ENCODE data around the gene LCE6A.

Gene LCE6A, protein sequence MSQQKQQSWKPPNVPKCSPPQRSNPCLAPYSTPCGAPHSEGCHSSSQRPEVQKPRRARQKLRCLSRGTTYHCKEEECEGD

DNA sequence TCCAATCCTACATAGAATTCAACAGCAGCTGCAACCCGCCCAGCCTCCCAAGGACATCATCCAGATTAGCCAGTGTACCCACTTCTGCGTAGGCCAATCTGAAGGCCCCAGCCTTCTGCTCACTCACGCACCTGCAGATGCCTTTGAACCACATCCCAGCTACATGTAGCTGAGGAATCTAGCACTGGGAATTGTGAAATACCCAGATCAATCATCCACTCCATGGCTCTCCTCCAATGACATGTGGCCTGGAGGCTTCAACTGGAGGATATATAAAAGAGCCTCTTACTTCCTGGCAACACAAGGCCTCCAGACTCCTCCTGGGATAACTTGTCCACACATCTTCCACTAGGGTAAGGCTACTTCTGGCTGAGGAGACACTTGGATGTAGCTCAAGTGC, at the start of gene LCE6A:
LCE6A (plus strand) TSS at position 301 of the 400 bp plus-strand sequence. CDS start 665 bp downstream, outside the sequence.
- DNase-seq: no peak

DNA sequence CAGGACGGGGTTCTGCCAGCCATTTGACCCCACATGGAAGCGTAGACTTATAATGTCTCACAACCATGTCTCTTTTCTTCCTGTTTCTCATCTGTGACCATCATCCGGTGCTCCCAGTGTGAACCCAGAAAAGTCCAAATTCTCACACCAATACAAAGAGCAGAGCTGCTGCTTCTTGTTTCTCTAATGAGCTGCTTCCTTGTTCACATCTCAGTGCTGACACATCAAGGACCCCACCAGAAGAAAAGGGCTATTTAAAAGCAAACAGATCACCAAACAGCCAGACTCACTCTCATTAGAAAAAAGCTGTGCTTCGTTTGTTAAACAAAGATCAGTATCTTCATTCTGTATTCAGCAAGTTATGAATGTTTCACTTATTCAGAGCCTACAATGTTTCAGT, 47.0 kb upstream of the LCE6A start:
- no peak for DNase-seq

DNA sequence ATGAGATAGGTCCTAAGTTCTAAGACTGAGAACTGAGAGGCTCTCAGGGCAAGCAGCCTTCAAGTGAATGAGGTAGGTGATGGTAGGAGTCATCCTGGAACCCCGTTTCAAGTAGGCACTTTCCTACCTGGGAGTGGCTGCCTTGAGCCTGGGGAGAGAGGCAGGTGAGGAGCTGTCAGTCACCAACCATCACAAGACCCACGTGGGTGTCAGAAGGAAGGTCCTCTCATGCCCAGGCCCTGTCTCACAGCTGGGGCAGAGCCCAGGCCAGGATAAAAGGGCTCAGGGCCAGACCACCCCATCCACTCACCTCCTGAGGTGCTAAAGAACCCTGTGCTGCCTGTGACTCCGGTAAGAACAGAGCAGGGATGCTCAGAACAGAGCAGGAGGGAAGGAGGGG, 46.2 kb upstream of the LCE6A start, which contains the start of gene LCE1D:
LCE1D (plus strand) TSS at position 301 of the 400 bp plus-strand sequence. CDS start 1,074 bp downstream, outside the sequence.
- DNase-seq: no peak

DNA sequence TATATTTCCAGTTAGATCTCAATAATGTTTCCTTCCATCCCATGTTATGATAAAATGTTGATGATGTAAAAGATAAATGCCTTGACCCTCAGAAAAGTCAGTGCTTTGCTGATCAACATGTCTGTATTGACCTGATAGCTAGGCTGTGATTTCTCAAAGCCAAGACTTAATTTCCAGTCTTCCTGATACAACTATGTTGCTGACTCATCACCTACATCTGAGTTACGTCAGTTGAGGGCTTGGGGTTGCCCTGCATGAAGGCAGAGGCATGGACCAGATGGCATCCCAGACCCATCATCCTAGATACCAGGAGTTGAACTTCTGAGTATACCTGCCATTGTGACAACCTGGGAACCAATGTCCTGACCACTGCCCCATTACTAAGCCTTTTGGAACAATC, 41.3 kb upstream of the LCE6A start:
- DNase-seq: no peak

DNA sequence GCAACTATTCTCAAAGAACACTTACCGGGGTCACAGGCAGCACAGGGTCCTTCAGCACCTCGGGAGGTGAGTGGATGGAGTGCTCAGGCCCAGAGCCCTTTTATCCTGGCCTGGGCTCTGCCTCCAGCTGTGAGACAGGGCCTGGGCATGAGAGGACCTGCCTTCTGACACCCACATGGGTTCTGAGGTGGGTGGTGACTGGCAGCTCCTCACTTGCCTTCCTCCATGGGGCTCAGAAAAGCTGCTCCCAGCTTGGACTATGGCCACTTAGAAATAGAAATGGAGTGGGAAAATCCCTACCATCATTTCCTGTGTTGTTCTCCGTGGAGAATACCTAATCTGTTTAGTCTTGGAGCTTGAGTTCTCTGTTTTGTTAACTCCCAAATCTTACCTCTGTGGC, 36.1 kb upstream of the LCE6A start, which contains the start of gene LCE1C:
LCE1C (minus strand) TSS at position 76 of the 400 bp plus-strand sequence. CDS start 1,173 bp downstream, outside the sequence.
- DNase-seq: no peak

DNA sequence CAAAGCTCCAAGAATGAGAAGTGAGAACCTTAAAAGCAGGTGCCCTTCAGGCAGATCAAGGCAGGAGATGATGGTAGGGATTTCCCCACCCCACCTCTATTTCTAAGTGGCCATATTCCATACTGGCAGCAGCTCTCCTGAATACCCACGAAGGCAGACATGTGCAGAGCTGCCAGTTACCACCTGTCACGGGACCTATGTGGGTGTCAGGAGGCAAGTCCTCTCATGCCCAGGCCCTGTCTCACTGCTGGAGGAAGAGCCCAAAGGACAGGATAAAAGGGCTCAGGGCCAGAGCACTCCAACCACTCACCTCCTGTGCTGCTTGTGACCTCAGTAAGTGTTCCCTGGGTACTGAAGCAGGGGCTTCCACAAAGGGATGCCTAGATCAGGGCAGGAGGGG, 31.6 kb upstream of the LCE6A start:
- DNase-seq: no peak

DNA sequence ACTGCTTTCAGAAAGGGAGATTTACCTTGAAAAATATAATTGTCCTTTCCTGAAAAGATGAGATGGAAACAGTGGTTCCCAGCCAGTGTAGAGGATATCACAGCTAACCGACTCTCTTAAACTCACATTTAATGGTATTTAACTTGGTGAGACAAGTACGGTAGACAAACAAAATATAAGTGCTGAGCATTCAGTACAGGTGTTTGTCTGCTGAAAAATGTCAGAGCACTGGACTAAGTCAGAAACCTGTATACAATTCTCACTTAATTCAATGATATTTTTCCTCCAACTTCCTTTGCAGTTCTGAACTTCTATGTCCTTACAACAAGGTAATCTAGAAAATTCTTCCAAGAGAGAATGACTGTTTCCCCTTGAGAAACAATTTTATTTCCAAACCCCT, 31.0 kb upstream of the LCE6A start, which contains the start of gene LCE1B:
LCE1B (plus strand) TSS at position 301 of the 400 bp plus-strand sequence. CDS start 476 bp downstream, outside the sequence.
- DNase-seq: no peak

DNA sequence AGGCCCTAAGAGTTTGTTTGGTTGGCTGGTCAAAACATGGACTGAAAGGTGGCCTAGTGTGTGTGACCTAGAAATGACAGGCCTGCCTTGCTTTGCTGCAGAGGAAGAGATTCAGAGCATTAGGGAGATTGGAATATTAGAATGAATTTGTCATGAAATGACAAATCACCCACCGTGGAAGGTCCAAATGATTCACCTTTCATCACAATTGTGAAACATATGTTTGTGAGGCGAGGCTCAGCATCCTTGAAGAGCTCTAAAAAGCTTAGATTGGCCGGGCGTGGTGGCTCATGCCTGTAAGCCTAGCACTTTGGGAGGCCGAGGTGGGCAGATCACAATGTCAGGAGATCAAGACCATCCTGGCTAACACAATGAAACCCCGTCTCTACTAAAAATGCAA, 25.3 kb upstream of the LCE6A start:
- DNase-seq: no peak

DNA sequence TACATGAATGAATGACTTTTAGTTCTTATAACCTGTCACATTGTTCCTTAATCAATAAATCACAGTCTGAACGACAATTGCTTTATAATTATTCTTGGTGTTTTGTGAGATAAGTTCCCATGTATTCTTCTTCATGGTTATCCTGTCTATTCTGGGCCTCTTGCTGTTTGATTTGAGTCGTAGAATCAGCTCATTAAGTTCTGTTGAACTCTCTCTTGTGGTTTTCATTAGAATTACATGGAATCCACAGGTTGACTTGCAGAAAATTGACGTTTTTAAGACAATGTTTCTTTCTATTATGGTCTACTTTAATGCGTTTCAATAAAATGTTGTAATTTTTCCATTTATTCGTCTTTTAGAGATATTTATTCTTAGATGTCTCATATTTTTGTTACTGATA, 19.4 kb upstream of the LCE6A start:
- DNase-seq: no peak

DNA sequence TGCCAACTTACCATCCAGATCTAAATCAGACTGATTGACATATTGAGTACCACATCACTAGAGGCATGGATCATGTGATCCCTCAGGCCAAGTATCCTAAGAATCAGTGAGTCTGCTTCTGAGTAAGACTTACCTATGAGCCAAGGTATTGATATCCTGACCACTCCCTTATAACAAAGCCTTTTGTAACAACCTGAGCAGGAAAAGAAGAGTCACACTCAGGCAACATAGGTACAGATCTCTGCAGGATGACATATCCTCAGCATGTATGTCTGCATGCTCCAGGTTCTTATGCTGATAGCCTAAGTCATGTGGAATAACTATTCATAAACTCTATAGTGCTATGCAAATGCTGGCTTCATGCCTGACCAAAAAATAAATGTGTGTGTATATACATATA, 17.7 kb upstream of the LCE6A start:
- no peak for DNase-seq

DNA sequence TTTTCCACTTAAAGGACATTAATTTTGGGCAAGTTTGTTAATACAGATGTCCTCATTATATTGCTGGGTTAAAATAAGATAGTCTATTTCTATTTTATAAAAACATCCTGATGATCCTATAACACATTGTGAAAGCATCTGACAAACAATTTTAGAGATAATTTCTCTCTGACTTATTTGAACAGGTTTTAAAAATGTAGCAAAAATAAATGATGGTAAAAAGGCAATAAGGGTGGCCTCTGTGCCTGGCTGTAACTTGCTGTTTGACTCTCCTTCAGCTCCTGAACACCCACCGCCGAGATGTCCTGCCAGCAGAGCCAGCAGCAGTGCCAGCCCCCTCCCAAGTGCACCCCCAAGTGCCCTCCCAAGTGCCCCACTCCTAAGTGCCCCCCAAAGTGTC, 15.5 kb upstream of the LCE6A start, which contains the start of gene LCE1A:
LCE1A (plus strand) TSS at position 301 of the 400 bp plus-strand sequence; CDS start at position 301, 0 bp downstream.
- no peak for DNase-seq

DNA sequence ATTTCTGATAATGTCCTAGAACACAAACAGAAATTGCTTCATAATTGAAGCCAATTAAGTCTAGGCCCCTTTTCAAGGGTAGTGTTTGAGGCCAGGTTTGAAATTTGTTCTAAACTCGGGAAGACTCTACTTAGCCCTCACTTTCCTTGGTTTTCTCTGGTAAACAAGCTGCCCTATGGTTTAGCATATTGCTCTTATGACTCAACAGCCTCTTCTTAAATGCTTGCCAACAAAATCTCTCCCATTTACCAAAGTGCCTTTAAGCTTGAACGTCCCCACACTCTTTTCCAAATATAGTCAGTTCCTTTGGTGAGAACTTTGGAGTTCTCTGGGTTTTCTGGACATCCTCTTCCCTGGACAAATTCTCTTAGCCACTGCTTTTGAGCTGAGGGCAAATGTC, 5.8 kb upstream of the LCE6A start:
- no peak for DNase-seq

DNA sequence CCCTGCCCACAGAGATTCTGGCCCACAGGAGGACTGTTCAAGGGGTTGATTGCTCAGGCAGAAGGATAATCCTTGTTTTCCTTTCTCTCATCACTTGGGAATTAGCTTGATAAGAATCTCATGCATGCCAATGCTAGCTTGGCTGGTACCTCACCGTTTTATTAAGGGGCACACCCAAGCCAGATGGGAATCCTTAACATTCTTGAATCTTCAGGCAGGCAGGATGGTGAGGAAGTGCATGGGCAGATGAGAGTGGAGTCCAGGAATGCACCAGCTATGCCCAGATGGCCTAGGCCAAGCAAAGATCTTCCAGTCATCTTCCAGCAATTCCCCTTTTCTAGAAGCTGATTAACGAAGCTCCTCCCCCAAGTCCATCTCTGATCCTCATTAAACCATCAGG, 13.0 kb downstream of the LCE6A start:
- no peak for DNase-seq

DNA sequence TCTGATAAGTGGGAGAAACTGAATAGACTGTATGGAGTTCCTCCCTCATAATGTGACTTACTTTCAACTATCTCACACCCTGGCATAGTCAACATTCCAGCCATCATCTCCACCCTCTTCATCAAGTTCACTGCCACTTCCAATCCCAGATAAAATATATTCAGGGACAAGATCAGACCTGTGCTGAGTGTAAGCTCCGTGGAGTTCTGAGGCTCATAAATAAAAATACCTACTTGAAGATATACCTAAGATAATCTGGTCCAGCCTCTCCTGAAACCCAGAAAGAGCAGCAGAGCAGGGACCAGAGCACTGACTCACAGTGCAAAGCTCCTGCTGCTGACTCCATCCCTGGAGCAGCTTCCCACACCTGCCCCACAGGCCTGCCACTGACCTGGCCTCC, 15.4 kb downstream of the LCE6A start:
- DNase-seq: no peak

DNA sequence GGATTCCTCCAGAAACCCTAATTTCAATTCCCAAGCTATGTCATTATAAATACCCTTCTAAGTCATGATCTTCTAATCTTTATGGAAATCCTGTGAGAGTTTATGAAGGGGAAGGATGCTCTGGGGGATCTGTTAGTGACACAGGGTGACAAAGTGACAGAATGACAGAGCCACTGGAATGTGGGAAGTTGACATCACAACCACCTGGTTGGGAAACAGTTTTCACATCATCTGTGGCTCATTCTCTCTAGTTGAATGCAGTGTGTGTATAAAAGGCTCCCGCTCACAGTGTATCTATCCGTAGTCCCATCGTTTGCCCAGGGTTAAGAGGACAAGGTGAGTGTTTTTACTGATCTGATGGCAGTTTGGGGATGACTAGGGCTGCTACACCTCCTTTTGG, 17.0 kb downstream of the LCE6A start, which contains the start of gene LCE7A:
LCE7A (plus strand) TSS at position 301 of the 400 bp plus-strand sequence. CDS start 702 bp downstream, outside the sequence.
- DNase-seq: no peak

DNA sequence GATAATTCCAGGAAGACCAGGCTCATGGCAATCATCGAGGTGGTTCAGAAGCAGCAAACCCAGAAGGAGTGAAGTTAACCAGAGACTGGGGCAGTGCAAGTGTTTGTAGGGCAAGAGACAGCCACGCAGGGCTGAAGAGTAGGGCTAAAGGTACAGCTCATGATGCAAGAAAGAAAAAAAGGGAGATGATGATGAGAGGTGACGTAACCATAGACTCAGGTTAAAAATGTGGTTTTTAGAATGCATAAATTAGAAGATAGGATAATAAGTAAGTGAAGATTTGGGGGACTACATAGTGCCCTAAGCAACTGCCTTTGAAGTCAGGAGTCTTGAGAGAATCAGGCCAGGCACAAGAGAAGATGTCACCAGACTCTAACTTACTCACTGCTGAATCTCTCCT, 17.5 kb downstream of the LCE6A start:
- DNase-seq: no peak

DNA sequence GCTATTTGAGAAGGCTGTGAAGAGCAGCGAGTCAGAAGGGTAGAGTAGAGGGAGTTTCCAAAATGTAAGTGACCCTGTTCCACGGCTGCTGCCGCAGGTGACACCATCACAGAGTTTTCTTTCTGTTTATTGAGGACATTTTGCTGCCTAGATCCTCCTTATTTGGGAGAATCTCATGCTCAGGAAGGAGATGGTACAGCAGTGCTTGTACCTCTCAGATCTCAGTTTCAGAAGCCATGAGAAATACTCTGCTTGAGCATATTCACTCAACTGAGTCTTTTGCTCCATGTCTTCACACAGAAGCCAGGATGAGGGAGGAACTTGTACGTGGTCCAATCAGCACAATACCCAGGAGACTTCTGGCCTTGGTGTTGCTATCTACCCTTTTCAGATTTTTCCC, 18.7 kb downstream of the LCE6A start:
- no peak for DNase-seq

DNA sequence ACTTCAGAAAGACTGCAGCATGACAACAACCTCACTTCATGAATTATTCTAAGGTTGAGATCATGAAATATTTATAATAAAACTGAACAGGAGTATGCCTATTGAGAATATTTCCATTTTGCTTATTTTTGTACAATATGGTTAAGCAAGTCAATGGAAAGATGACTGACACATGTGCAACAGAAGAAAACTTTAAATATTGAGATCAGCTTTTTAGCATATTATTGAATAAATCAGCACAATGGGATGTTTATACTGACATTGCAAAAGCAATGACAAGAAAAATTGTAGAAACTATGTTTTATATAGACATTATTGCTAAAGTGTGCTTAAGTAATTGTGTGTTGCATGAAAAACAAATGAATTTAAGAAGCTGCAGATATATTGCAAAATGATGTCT, 21.8 kb downstream of the LCE6A start:
- no peak for DNase-seq

DNA sequence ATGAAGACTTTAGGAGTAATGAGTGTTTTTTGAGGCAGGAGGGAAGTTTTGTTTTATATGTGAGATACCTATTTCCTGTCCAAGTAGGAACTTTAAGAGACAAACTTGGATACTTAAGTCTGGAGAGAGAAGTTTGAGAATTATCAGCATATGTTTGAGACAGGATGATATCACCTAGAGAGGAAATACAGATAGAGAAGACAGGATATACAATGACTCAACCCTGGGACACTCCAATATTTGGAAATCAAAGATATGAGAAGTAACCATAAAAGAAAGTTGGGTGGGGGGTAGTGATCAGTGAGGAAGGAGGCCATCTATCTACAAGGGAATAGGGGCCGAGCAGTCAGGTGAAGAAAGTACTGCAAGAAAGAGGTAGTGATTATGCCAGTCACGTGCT, 23.7 kb downstream of the LCE6A start:
- no peak for DNase-seq

DNA sequence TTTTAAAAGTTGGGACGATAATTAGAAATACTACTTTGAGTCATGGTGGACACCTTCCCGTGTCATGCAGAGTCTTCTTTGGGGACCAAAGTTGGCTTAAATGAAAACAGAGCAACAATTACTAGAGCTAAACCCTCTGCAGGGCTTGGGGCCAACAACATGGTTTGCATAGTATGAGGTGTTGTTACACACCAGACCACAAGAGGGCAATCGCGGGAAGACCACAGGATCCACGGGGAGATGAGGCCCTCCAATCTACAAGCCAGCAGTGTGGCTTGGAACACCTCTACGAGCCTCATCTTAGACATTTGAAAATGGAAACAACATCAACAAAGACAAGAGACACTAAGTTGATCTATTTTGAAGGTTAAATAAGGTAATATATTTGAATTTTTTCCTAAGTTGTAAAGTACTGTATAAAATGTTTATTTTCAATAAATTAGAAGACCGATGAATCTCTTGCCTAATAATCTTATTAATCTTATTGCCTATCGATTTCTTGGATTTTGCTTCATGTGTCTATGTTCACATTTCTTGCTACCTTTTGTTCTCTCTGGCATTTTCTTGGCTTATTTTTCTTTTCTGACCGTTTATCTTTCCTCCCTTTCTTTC, 27.3 kb downstream of the LCE6A start:
- peak; percentile 75 for DNase-seq

DNA sequence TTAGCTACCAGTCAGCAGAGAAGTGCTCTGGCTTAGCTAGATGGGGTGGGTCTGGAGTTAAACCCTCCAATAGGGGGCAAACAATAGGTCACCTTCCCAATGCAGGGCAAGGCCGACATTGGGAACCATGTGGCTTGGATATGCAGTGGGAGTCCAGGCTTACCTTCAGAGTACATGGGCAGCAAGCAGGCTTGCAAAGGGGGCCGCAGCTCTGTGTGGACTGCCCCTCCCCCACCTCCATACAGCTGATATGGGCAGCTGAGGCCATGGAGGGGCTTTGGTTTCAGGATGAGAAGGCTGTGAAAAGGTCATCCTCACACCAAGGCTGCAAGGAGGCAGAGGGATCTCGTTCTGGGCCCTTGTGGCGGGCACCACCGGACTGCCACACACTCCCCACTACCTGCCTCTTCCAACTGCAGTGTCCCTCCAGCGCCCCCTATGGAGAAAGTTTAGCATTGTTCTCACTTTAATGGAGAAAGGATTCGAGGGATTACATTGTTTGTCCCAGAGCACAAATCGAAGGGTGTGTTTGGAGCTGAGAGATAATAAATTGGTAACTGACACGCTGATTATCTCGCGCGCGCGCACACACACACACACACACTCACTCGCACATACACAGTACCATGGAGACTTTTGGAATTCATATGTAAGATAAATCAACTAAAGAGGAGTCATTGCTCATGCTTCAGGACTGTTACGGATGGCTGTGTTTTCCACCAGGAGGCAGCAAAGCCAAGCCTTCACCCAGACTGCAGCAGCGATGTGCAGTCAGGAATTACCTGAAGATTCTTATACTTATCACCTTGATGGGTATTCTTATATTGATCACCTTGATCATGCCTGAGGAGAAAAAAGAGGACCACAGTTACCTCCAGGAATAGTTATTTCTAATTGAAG, 28.4 kb downstream of the LCE6A start:
- DNase-seq: peak; percentile 6

DNA sequence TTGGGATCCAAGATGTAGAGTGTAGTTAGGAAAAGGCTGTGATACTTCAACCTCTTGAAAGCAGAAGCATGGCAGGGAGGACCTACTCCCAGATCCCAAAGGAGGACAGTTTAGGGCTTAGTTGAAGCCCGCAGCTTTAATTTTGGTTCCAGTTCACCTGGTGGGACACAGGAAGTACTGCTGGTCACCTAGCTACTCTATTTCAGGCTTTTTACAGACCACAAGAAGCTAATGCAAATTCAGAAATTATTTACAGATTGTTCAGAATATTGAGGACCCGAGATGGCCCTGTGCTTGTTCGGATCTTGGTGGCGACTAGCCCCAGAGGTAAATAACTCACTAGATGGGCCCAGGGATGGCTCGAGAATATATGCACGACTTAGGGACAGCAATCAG, 29.1 kb downstream of the LCE6A start:
- no peak for DNase-seq

DNA sequence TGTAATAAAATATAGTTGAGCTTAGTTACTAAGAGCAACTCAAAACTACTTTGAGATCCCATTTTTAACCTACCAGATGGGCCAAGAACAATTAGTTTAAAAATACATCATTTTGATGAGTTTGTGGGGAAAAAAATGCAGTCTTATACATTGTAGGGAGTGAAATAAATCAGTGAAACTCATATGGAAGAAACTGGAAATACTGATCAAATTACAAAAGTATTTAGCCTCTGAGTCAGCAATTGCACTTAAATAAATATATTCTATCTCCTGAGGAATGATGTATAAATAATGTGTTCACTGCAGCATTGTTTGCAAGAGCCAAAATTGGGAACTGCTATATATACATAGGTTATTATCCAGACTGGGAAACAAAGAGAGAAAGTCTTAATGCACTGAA, 30.8 kb downstream of the LCE6A start:
- DNase-seq: no peak

DNA sequence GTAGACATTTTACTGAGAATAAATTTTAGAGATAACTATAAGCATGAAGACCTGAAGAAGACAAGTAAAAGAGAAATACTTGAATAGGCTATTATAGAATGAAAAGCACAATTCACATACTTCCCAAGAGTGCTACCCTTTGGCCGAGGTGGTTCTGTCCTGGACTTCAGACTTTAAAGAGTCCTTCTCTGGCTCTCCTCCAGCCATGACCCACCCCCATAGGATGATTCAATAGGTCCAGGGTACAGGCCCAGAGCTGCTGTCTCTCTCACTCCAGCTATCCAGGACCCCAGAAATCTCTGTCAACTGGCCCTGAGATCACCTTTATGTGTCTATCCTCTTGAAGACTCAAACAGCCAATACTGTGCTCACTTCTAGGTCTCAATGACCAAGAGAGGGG, 34.2 kb downstream of the LCE6A start:
- DNase-seq: no peak

Data from suppressor macrophage treated with lipopolysaccharide for 4 hours (primary cell).